HG03378 (cell line): Measurements from ENCODE around the gene ACHE.
"Not testable (repeated sequence)": the region's sequence is repeated elsewhere in the genome, so short reads cannot be mapped to it uniquely, and the experiment has no call there.

ENCODE experiments used
- ATAC-seq: cut with Tn5 transposase; IDR thresholded peaks from one replicate; pipeline ENCODE4 v1.9.1; 2021; ENCODE audit warnings: mild to moderate bottlenecking, moderate library complexity; ENCODE audit not compliant: unreplicated experiment

The ACHE gene

GRCh38 chr7:100865938-100866728, 29.6 kb downstream of the ACHE start:
- ATAC-seq: no peak

DNA sequence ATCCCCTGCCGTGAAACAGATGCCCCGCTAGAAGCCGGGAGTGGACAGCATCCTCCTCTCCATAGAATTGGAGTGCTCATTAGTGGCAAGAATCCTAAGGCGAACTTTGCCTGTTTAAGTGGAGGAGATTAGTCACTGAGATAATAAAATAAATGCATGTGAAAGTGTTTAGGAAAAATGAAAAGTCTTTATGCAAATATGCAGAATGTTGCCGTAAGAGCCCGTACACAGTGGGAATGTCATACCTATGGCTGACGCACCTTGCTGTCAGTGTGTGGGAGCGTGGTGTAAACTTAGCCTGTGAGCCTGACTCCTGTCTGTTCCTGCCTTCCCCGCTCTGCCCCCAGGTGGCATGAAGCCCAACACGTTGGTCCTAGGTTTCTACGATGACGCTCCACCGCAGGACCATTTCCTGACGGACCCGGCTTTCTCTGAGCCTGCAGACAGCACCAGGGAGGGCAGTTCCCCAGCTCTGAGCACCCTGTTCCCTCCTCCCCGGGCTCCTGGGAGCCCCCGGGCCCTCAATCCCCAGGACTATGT, 30.2 kb downstream of the ACHE start:
- ATAC-seq: no peak

- ATAC-seq: no peak
Measured at GRCh38 chr7:100864263-100864845, 31.3 kb downstream of the ACHE start.

DNA sequence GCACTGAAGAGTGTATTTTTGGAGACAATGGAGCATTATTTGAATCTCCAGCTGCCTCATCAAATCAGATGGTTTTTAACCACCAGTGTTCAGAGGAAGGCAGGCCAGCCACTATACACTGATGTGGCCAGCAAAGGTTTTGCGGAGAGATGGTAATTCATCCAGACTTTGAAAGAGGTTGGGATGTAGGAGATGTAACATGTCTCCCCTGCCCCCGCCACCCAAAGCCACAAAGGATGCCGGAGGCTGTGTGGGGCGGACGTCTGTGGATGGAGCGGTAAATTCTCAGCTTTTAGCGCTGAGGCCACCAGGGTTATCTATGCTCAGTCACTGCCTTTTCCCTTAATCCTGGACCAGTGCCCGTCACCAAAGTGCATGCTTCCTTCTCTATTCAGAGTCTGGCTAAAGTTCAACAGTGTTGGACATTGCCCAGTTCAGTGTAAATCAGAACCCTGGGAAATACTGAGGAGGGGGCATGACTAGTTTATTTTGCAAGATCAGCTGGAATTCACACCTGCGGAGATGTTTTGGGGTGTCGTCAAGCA, 32.2 kb downstream of the ACHE start:
- no peak for ATAC-seq

- ATAC-seq: no peak
Measured at GRCh38 chr7:100861616-100861985, 34.1 kb downstream of the ACHE start.

- no peak for ATAC-seq
Measured at GRCh38 chr7:100860702-100861615, 34.7 kb downstream of the ACHE start.

DNA sequence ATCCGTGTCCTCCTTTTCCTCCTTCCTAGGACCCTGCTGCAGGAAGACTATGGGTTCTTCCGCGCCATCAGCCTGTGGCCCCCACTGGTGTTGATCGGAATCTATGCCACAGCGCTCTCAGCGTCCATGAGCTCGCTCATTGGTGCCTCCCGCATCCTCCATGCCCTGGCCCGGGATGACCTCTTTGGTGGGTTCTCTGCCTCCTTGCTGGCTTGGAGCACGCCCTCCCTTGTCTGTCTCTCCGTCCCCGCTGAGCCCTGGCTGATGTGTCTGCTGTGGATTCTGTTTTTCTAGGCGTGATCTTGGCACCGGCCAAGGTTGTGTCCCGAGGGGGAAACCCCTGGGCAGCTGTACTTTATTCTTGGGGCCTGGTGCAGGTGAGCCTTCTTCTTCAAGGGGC, 35.8 kb downstream of the ACHE start:
- no peak for ATAC-seq

DNA sequence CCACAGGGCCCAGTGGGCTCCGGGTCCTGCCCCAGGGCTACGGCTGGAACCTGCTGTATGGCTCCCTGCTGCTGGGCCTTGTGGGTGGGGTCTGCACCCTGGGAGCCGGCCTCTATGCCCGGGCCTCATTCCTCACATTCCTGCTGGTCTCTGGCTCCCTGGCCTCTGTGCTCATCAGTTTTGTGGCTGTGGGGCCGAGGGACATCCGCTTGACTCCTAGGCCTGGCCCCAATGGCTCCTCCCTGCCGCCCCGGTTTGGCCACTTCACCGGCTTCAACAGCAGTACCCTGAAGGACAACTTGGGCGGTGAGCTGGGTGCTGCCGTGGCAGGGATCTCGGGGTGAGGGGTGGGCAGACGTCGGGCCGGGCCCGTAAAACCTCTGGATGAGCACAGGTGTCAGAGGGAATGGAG, 38.8 kb downstream of the ACHE start:
- ATAC-seq: no peak

GRCh38 chr7:100855515-100855914, 40.2 kb downstream of the ACHE start:
- ATAC-seq: no peak

DNA sequence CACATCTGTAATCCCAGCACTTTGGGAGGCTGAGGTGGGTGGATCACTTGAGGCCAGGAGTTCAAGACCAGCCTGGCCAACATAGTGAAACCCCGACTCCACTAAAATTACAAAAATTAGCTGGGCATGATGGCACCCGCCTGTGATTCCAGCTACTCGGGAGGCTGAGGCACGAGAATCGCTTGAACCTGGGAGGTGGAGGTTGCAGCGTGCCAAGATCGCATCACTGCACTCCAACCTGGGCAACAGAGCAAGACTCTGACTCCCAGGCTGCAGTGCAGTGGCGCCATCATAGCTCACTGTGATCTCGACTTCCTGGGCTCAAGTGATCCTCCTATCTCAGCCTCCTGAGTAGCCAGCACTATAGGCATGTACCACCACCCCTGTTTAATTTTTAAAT, 40.8 kb downstream of the ACHE start:
- ATAC-seq: not testable (repeated sequence)

GRCh38 chr7:100854146-100854895, 41.4 kb downstream of the ACHE start:
- no peak for ATAC-seq

- peak; percentile 63 for ATAC-seq
Measured at GRCh38 chr7:100852048-100852872, 43.4 kb downstream of the ACHE start, which contains the start of gene SLC12A9. TSS of gene SLC12A9 (plus strand) at chr7:100852713. CDS start at chr7:100854198, 1,485 bp downstream.

DNA sequence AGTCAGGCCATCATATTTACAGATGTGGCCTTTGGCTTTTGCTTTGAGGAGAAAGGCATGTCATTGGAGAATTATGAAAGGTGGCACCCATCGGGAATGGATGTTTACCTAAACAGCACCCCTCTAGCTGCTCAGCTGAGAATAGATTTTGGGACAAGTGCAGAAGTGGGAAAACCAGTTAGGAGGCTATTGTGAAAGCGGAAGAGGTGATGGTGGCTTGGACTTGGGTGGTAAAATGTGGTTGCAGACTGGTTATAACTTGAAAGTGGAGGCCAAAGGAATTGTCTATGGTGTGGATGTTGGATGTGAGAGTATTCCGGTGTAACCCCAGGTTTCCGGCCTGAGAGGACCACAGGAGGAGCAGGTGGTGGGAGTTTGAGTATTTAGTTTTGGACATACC, 48.3 kb downstream of the ACHE start:
- no peak for ATAC-seq

GRCh38 chr7:100840470-100841100, 55.1 kb downstream of the ACHE start:
- no peak for ATAC-seq
